Tibial nerve (tissue), 4 donors: ENCODE data around the gene CLEC3A. TPM values are rescaled to one million over a fixed set of nuclear protein-coding genes. Genes with fewer than 3 reads are reported as not detected.

ENCODE experiments used
- DNase-seq, 2 donors: peaks; one replicate each; pipeline ENCODE4 v3.0.0-alpha.2; 2019; ENCODE audit warnings: low spot score in 2 of 2
- H3K27ac ChIP-seq, 4 donors: fragments of 200-600 bp; sonication (generic) in 3 of 4; one replicate each; pipeline ENCODE4 v1.5.1; 2017 to 2019; ENCODE audit warnings: mild to moderate bottlenecking in 1 of 4
- H3K27me3 ChIP-seq, 2 donors: fragments of 200-600 bp; sonication (generic) in 1 of 2; one replicate each; pipeline versions ENCODE4 v1.5.1 to v1.6.0; 2017 to 2019
- H3K36me3 ChIP-seq, 3 donors: fragments of 200-600 bp; sonication (generic); one replicate each; pipeline ENCODE4 v1.5.1; 2018 to 2019
- H3K4me1 ChIP-seq, 4 donors: fragments of 200-600 bp; sonication (generic) in 3 of 4; one replicate each; pipeline ENCODE4 v1.5.1; 2017 to 2019
- H3K4me3 ChIP-seq, 4 donors: fragments of 200-600 bp; sonication (generic) in 3 of 4; one replicate each; pipeline ENCODE4 v1.5.1; 2017 to 2019; ENCODE audit warnings: mild to moderate bottlenecking in 1 of 4, moderate library complexity in 1 of 4
- H3K9me3 ChIP-seq, 4 donors: fragments of 200-600 bp; sonication (generic) in 3 of 4; one replicate each; pipeline ENCODE4 v1.5.1; 2017 to 2019
- EP300 ChIP-seq, 2 donors: sonication (generic); formaldehyde crosslinking; IDR thresholded peaks; one replicate each; pipeline ENCODE4 v1.6.1; 2017; ENCODE audit warnings: antibody characterized with exemption in 2 of 2, mild to moderate bottlenecking in 1 of 2
- POLR2A ChIP-seq, 2 donors: fragments of 450-650 bp; IDR thresholded peaks; one replicate each; pipeline ENCODE4 v1.6.1; 2017; ENCODE audit warnings: antibody characterized with exemption in 2 of 2, mild to moderate bottlenecking in 2 of 2, moderate library complexity in 2 of 2
- WGBS, 2 donors: methylation state at CpG; one replicate each; pipeline ENCODE4 v1.1.5; 2018; 5-methylcytosine and 5-hydroxymethylcytosine counted together
- total RNA-seq, 4 donors: library from RNA; depleted of rRNA; stranded (reverse); fragments of >200 nt; gene quantifications; one replicate each; pipeline ENCODE4 v1.1.0, GENCODE V29; 2016
- TF ChIP-seq, protein P1 (sequence below), 5 experiments: fragments of 200-600 bp in 3 of 5; fragments of 450-650 bp in 2 of 5; sonication (generic) in 3 of 5; IDR thresholded peaks; one replicate each; pipeline ENCODE4 v1.5.1; 2016 to 2019; ENCODE audit warnings: antibody characterized with exemption in 5 of 5, mild to moderate bottlenecking in 3 of 5, moderate library complexity in 2 of 5

The CLEC3A gene
- total RNA-seq, 4 donors from 2014 or later = not detected

DNA sequence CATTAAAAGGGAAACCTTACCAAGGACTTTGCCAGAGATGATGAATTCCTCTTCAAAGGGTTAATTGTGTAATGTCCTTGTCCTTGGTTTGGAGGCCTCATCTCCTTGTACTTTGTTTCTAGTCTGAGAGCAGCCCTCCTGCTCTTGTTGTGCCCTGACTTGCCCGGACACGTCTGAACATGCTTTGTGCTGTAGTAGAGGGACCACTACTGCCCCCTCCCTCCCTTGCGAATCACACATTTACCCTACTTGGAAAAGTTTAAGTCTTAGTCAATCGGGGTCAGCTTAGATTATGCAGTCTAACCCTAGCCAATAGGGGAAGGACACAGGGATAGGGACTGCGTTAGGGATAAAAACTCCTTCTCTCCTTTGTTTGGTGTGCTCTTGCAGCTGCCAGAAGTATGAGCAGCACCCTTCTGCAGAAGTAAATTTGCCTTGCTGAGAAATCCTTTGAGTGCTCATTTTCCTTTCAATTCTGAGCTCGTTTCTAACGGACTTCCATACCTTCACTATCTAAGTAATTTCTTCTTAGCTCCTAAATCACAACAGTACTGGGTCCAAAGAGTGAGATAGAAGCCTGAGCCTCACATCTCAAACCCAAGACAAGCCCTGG, 26.4 kb upstream of the CLEC3A start:
- H3K9me3 ChIP-seq = no peaks in the 10 kb centered on the region
- H3K36me3 ChIP-seq = no peaks in the 10 kb centered on the region
- H3K27me3 ChIP-seq = no peaks in the 10 kb centered on the region
- 82 to 84% methylated on average over 7 of the region's 7 CpGs for WGBS, 2 donors
- H3K4me3 ChIP-seq = no peak overlapping the region
- TF ChIP-seq EP300 (IDR thresholded peaks at IDR 0.05) (no peak), POLR2A (IDR thresholded peaks at IDR 0.05) (no peak)
- TF ChIP-seq, protein P1, sequence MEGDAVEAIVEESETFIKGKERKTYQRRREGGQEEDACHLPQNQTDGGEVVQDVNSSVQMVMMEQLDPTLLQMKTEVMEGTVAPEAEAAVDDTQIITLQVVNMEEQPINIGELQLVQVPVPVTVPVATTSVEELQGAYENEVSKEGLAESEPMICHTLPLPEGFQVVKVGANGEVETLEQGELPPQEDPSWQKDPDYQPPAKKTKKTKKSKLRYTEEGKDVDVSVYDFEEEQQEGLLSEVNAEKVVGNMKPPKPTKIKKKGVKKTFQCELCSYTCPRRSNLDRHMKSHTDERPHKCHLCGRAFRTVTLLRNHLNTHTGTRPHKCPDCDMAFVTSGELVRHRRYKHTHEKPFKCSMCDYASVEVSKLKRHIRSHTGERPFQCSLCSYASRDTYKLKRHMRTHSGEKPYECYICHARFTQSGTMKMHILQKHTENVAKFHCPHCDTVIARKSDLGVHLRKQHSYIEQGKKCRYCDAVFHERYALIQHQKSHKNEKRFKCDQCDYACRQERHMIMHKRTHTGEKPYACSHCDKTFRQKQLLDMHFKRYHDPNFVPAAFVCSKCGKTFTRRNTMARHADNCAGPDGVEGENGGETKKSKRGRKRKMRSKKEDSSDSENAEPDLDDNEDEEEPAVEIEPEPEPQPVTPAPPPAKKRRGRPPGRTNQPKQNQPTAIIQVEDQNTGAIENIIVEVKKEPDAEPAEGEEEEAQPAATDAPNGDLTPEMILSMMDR (IDR thresholded peaks at IDR 0.05) = no peak
- DNase-seq = no peak
- H3K4me1 ChIP-seq = peaks cover 0 to 7% (median 0%) of the 10 kb centered on the region in 4 donors
- H3K27ac ChIP-seq = no peak overlapping the region

GRCh38 chr16:77998350-77999023, 23.9 kb upstream of the CLEC3A start:
- DNase-seq = no peak
- Histone ChIP-seq H3K9me3 (no peaks in the 10 kb centered on the region), H3K4me1 (peaks cover 0 to 9% (median 0%) of the 10 kb centered on the region in 4 donors), H3K36me3 (no peaks in the 10 kb centered on the region), H3K27ac (no peak overlapping the region), H3K27me3 (no peaks in the 10 kb centered on the region), H3K4me3 (no peak overlapping the region)
- no peak for TF ChIP-seq POLR2A (IDR thresholded peaks at IDR 0.05)
- TF ChIP-seq, protein P1 (IDR thresholded peaks at IDR 0.05) = no peak
- TF ChIP-seq EP300 (IDR thresholded peaks at IDR 0.05) = no peak
- WGBS, 2 donors = 62 to 64% methylated on average over 10 of the region's 10 CpGs

DNA sequence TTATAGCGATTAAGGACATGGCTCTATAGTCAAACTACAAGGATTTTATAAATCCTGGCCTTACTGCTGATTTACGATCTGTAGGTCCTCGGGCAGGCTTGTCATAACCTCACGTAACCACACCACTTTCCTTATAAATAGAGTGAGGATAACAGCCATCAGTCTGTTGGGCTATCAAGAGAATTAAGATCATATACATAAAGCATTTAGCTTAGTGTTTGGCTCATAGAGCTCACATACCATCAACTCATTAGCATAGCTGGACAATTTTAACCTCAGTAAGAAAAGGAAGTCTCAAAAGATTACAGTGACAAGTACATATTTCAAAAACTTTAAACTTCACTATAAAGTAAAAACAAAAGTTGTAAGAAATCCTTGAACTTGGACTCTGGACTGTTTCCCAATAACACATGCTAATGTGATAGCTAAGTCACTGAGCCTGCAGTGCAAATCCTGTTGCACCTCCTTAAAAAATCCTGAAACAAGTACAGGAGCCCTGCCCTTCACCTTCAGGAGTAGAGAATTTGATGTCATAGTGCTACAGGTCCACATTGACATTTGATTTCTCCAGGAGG, 20.8 kb upstream of the CLEC3A start:
- Histone ChIP-seq H3K27ac (no peak overlapping the region), H3K4me3 (no peak overlapping the region), H3K4me1 (peaks cover 0 to 8% (median 0%) of the 10 kb centered on the region in 4 donors), H3K27me3 (no peaks in the 10 kb centered on the region), H3K9me3 (no peaks in the 10 kb centered on the region), H3K36me3 (no peaks in the 10 kb centered on the region)
- 72 to 73% methylated on average over 4 of the region's 4 CpGs for WGBS, 2 donors
- TF ChIP-seq, protein P1 (IDR thresholded peaks at IDR 0.05) = no peak
- TF ChIP-seq POLR2A (IDR thresholded peaks at IDR 0.05) (no peak), EP300 (IDR thresholded peaks at IDR 0.05) (no peak)
- no peak for DNase-seq

DNA sequence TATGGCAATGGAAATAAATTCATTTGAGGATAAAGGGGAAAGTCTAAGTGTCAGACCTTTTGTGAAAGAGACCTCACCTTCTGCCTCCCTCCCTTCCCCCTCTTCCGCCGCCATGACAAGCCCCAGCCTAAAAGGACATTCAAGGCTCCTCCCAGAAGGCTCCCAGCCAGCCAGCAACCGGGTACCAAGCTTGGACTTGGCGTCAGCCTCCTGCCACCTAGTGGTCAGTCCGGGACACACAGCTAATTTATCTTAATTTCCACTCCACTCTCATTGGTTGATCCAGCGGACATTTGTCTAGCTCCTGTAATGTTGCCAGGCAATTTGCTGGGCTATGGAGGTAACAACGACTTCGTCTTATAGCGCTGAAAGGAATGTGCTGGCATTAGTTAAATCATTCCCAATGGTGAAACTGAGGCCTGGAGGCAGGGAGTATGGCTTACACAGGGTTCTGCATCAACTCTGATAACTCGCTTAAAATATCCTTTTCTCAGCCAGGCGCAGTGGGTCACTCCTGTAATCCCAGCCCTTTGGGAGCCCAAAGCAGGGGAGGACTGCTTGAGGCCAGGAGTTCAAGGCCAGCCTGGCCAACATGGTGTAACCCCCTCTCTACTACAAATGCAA, 19.3 kb upstream of the CLEC3A start:
- peaks cover 0 to 8% (median 0%) of the 10 kb centered on the region in 4 donors for H3K4me1 ChIP-seq
- 22 to 24% methylated on average over 11 of the region's 11 CpGs for WGBS, 2 donors

More for the DNA sequence above, 19.3 kb upstream of the CLEC3A start:
- no peaks in the 10 kb centered on the region for H3K9me3 ChIP-seq
- no peak overlapping the region for H3K27ac ChIP-seq
- H3K36me3 ChIP-seq = no peaks in the 10 kb centered on the region
- TF ChIP-seq POLR2A (IDR thresholded peaks at IDR 0.05) (no peak), EP300 (IDR thresholded peaks at IDR 0.05) (no peak)
- TF ChIP-seq, protein P1 (IDR thresholded peaks at IDR 0.05) = peak; percentile 65 to 82 (median 76)
- no peak overlapping the region for H3K4me3 ChIP-seq
- peak; percentile 56 to 74 for DNase-seq
- H3K27me3 ChIP-seq = no peaks in the 10 kb centered on the region
